HEK293 (cell line): ENCODE data around the gene KARS1.
A peak's percentile ranks its signal among the peaks of the same experiment; 100 is the strongest.

Experiments
- CTCF ChIA-PET: fragments of 350-600 bp; formaldehyde crosslinking; extraction: SDS; loops from one replicate; lab custom pipeline; 2021; ENCODE audit warnings: antibody characterized with exemption; lab: Yijun Ruan, JAX
- POLR2A ChIA-PET: fragments of 300-600 bp; formaldehyde crosslinking; extraction: SDS; loops from one replicate; lab custom pipeline; 2020; ENCODE audit warnings: antibody characterized with exemption, inconsistent platforms; lab: Yijun Ruan, JAX
- H3K27ac ChIP-seq: fragments of 200-500 bp; sonication (Bioruptor generic); 2 replicates; pipeline ENCODE4 v1.5.1; 2014; ENCODE audit warnings: low read depth, low read length, control low read depth, inconsistent platforms; ENCODE audit errors: extremely low read depth
- H3K36me3 ChIP-seq, 2 experiments: fragments of 200-500 bp in 1 of 2; sonication (Bioruptor generic) in 1 of 2; 1 replicate in 1 of 2; 2 replicates in 1 of 2; pipeline ENCODE4 v1.5.1; 2014 to 2017; ENCODE audit warnings: inconsistent platforms in 2 of 2, low read length in 2 of 2; ENCODE audit not compliant: control insufficient read depth in 2 of 2, insufficient read depth in 1 of 2
- H3K4me1 ChIP-seq: fragments of 200-500 bp; sonication (Bioruptor generic); 2 replicates; pipeline ENCODE4 v1.5.1; 2014; ENCODE audit warnings: mild to moderate bottlenecking, low read length, inconsistent platforms; ENCODE audit not compliant: control insufficient read depth, insufficient read depth
- H3K4me3 ChIP-seq: 2 replicates; pipeline ENCODE4 v1.5.1; 2011; ENCODE audit warnings: low read depth, mild to moderate bottlenecking, control low read depth, low read length, moderate library complexity
- H3K9me3 ChIP-seq: fragments of 200-500 bp; sonication (Bioruptor generic); 2 replicates; pipeline ENCODE4 v1.5.1; 2014; ENCODE audit warnings: low read depth, low read length, inconsistent platforms; ENCODE audit not compliant: control insufficient read depth, insufficient read depth
- CTCF ChIP-seq: fragments of 450-650 bp; formaldehyde crosslinking; IDR thresholded peaks from 2 replicates; pipeline ENCODE4 v1.5.1; 2016; ENCODE audit warnings: missing biosample characterization, missing genetic modification characterization
- GLI4 ChIP-seq: fragments of 450-650 bp; formaldehyde crosslinking; IDR thresholded peaks from 2 replicates; pipeline ENCODE4 v1.5.1; 2016; ENCODE audit warnings: missing biosample characterization, missing genetic modification characterization
- GLIS2 ChIP-seq: fragments of 450-650 bp; formaldehyde crosslinking; IDR thresholded peaks from 2 replicates; pipeline ENCODE4 v1.5.1; 2016; ENCODE audit warnings: missing biosample characterization, missing genetic modification characterization
- HOXA7 ChIP-seq: sonication (generic); formaldehyde crosslinking; IDR thresholded peaks from 2 replicates; pipeline ENCODE4 v1.8.1; 2022; ENCODE audit warnings: missing genetic modification reagents, borderline replicate concordance
- MYNN ChIP-seq: fragments of 450-650 bp; formaldehyde crosslinking; IDR thresholded peaks from 2 replicates; pipeline ENCODE4 v1.5.1; 2016; ENCODE audit warnings: missing biosample characterization, missing genetic modification characterization, borderline replicate concordance
- OSR2 ChIP-seq: fragments of 450-650 bp; formaldehyde crosslinking; IDR thresholded peaks from 2 replicates; pipeline ENCODE4 v1.5.1; 2016; ENCODE audit warnings: missing biosample characterization, missing genetic modification characterization
- PRDM1 ChIP-seq: fragments of 450-650 bp; formaldehyde crosslinking; IDR thresholded peaks from 2 replicates; pipeline ENCODE4; 2016; ENCODE audit warnings: missing biosample characterization, missing genetic modification characterization
- SCRT2 ChIP-seq: fragments of 450-650 bp; formaldehyde crosslinking; IDR thresholded peaks from 2 replicates; pipeline ENCODE4 v1.5.1; 2016; ENCODE audit warnings: missing biosample characterization, missing genetic modification characterization
- TSHZ1 ChIP-seq: fragments of 450-650 bp; formaldehyde crosslinking; IDR thresholded peaks from 2 replicates; pipeline ENCODE4 v1.5.1; 2016; ENCODE audit warnings: missing biosample characterization, missing genetic modification characterization, borderline replicate concordance
- WT1 ChIP-seq: fragments of 450-650 bp; formaldehyde crosslinking; IDR thresholded peaks from 2 replicates; pipeline ENCODE4 v1.5.1; 2016; ENCODE audit warnings: missing biosample characterization, missing genetic modification characterization
- ZBTB26 ChIP-seq: fragments of 450-650 bp; formaldehyde crosslinking; optimal IDR thresholded peaks from 2 replicates; pipeline ENCODE3; 2016; ENCODE audit warnings: missing biosample characterization, mild to moderate bottlenecking, missing genetic modification characterization
- ZBTB48 ChIP-seq: fragments of 450-650 bp; formaldehyde crosslinking; IDR thresholded peaks from 2 replicates; pipeline ENCODE4 v1.5.1; 2016; ENCODE audit warnings: missing biosample characterization, missing genetic modification characterization
- ZBTB6 ChIP-seq: fragments of 450-650 bp; formaldehyde crosslinking; IDR thresholded peaks from 2 replicates; pipeline ENCODE4 v1.5.1; 2017; ENCODE audit warnings: missing biosample characterization, missing genetic modification characterization
- ZNF148 ChIP-seq: fragments of 450-650 bp; formaldehyde crosslinking; IDR thresholded peaks from 2 replicates; pipeline ENCODE4 v1.5.0; 2017; ENCODE audit warnings: missing biosample characterization, missing genetic modification characterization, borderline replicate concordance
- ZNF157 ChIP-seq: fragments of 450-650 bp; formaldehyde crosslinking; IDR thresholded peaks from 2 replicates; pipeline ENCODE4 v1.5.1; 2016; ENCODE audit warnings: missing biosample characterization, missing genetic modification characterization
- ZNF175 ChIP-seq: fragments of 450-650 bp; formaldehyde crosslinking; IDR thresholded peaks from 2 replicates; pipeline ENCODE4 v1.5.1; 2016; ENCODE audit warnings: missing biosample characterization, missing genetic modification characterization
- ZNF211 ChIP-seq: fragments of 450-650 bp; formaldehyde crosslinking; IDR thresholded peaks from 2 replicates; pipeline ENCODE4 v1.5.1; 2016; ENCODE audit warnings: low read depth, missing biosample characterization, missing genetic modification characterization
- ZNF366 ChIP-seq: fragments of 450-650 bp; formaldehyde crosslinking; conservative IDR thresholded peaks from 2 replicates; pipeline ENCODE4 v1.5.1; 2016; ENCODE audit warnings: missing biosample characterization, missing genetic modification characterization
- ZNF544 ChIP-seq: fragments of 450-650 bp; formaldehyde crosslinking; IDR thresholded peaks from 2 replicates; pipeline ENCODE4 v1.5.0; 2017; ENCODE audit warnings: missing biosample characterization, missing genetic modification characterization
- ZNF561 ChIP-seq: fragments of 450-650 bp; IDR thresholded peaks from 2 replicates; pipeline ENCODE4 v1.5.1; 2018; ENCODE audit warnings: missing biosample characterization, missing genetic modification characterization, borderline replicate concordance
- ZNF645 ChIP-seq: fragments of 450-650 bp; formaldehyde crosslinking; IDR thresholded peaks from 2 replicates; pipeline ENCODE4; 2016; ENCODE audit warnings: missing biosample characterization, missing genetic modification characterization

The KARS1 gene

GRCh38 chr16:75660726-75661302, 13.3 kb upstream of the KARS1 start (continued):
- no peak for TF ChIP-seq ZNF645 (tag by site-specific recombination)
- TF ChIP-seq WT1 (tag by site-specific recombination) = no peak
- peak; percentile 97 for TF ChIP-seq SCRT2 (tag by site-specific recombination)
- TF ChIP-seq ZBTB26 (tag by site-specific recombination) = no peak
- TF ChIP-seq OSR2 (tag by site-specific recombination) = no peak

GRCh38 chr16:75660321-75660720, 12.9 kb upstream of the KARS1 start:
- TF ChIP-seq HOXA7 (CRISPR knock-in tag) (no peak), GLIS2 (no peak), ZBTB6 (no peak), ZNF211 (tag by site-specific recombination) (no peak), ZNF148 (tag by site-specific recombination) (no peak), GLI4 (no peak), ZNF366 (tag by site-specific recombination) (no peak)
- H3K36me3 ChIP-seq = peaks cover 30 to 44% of the 10 kb centered on the region in 2 experiments
- H3K27ac ChIP-seq = no peak overlapping the region
- H3K4me3 ChIP-seq = no peak overlapping the region
- POLR2A ChIA-PET = interaction anchor here (2.5 kb wide), 1 partner anchor 12 kb away, joined by 10 read pairs; the partner anchor contains the start of genes KARS1 and TERF2IP
- CTCF ChIA-PET = no interaction called here
- H3K4me1 ChIP-seq = no peaks in the 10 kb centered on the region
- H3K9me3 ChIP-seq = no peaks in the 10 kb centered on the region

GRCh38 chr16:75658175-75658574, 10.7 kb upstream of the KARS1 start:
- Histone ChIP-seq H3K9me3 (no peaks in the 10 kb centered on the region), H3K4me1 (no peaks in the 10 kb centered on the region), H3K4me3 (no peak overlapping the region), H3K27ac (no peak overlapping the region), H3K36me3 (peaks cover 43 to 59% of the 10 kb centered on the region in 2 experiments)
- POLR2A ChIA-PET = interaction anchor here (2.5 kb wide), 1 partner anchor 10 kb away, joined by 10 read pairs; the partner anchor contains the start of genes KARS1 and TERF2IP
- CTCF ChIA-PET = interaction anchor here (0.7 to 1.1 kb wide), 2 partner anchors 10 to 186 kb away, joined by 3 read pairs; no protein-coding TSS in a partner anchor
- TF ChIP-seq CTCF (tag by site-specific recombination) (no peak), ZNF157 (tag by site-specific recombination) (no peak), TSHZ1 (no peak), PRDM1 (tag by site-specific recombination) (no peak), MYNN (tag by site-specific recombination) (no peak), ZNF544 (tag by site-specific recombination) (no peak), ZNF175 (tag by site-specific recombination) (no peak), ZBTB48 (no peak), ZNF561 (tag by site-specific recombination) (no peak)
